ENCODE data around the gene PALM2AKAP2. TPM values are rescaled to one million over a fixed set of nuclear protein-coding genes. Genes with fewer than 3 reads are reported as not detected.

Gene PALM2AKAP2
- total and polyA plus RNA-seq, 9 of the 15 experiments (the other 6 are each of a cell fraction or from before 2014, with no cell fraction given): not detected

GRCh38 chr9:109734814-109735213 lies 45.2 kb upstream of the PALM2AKAP2 start (continued):
- TF ChIP-seq, protein P1, sequence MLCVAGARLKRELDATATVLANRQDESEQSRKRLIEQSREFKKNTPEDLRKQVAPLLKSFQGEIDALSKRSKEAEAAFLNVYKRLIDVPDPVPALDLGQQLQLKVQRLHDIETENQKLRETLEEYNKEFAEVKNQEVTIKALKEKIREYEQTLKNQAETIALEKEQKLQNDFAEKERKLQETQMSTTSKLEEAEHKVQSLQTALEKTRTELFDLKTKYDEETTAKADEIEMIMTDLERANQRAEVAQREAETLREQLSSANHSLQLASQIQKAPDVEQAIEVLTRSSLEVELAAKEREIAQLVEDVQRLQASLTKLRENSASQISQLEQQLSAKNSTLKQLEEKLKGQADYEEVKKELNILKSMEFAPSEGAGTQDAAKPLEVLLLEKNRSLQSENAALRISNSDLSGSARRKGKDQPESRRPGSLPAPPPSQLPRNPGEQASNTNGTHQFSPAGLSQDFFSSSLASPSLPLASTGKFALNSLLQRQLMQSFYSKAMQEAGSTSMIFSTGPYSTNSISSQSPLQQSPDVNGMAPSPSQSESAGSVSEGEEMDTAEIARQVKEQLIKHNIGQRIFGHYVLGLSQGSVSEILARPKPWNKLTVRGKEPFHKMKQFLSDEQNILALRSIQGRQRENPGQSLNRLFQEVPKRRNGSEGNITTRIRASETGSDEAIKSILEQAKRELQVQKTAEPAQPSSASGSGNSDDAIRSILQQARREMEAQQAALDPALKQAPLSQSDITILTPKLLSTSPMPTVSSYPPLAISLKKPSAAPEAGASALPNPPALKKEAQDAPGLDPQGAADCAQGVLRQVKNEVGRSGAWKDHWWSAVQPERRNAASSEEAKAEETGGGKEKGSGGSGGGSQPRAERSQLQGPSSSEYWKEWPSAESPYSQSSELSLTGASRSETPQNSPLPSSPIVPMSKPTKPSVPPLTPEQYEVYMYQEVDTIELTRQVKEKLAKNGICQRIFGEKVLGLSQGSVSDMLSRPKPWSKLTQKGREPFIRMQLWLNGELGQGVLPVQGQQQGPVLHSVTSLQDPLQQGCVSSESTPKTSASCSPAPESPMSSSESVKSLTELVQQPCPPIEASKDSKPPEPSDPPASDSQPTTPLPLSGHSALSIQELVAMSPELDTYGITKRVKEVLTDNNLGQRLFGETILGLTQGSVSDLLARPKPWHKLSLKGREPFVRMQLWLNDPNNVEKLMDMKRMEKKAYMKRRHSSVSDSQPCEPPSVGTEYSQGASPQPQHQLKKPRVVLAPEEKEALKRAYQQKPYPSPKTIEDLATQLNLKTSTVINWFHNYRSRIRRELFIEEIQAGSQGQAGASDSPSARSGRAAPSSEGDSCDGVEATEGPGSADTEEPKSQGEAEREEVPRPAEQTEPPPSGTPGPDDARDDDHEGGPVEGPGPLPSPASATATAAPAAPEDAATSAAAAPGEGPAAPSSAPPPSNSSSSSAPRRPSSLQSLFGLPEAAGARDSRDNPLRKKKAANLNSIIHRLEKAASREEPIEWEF (CRISPR knock-in tag; IDR thresholded peaks at IDR 0.05): no peak
- TF ChIP-seq ZBTB9 (CRISPR knock-in tag; IDR thresholded peaks at IDR 0.05) (no peak), SMAD4 (CRISPR knock-in tag; conservative IDR thresholded peaks at IDR 0.05) (no peak)

DNA sequence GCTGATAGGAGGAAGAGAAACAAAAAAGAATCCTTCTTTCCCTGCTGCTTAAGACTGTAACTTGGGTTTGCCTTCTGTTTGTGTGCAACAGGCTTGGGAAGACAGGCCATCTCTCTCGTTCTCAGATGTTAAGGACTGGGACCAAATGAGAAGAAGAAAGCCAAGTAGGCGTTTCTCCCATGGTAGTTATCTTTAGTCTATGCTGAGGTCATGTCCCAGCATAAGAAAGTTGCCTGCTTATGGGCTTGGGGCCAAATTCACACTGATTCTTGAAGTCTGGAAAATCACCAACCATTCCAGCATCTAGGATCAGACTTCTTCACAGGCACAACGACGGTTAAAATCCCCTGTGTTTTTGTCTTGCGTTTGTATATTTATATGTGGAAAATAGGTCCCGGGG lies 44.2 kb upstream of the PALM2AKAP2 start:
- Histone ChIP-seq H3K4me1 (replicated peaks in 1 of 2; ENCODE audit: control insufficient read depth in 2 of 2, insufficient read depth in 2 of 2, low read length in 2 of 2) (no peaks in the 10 kb centered on the region), H3K9me3 (replicated peaks; ENCODE audit: control insufficient read depth, insufficient read depth, low read depth, low read length) (no peaks in the 10 kb centered on the region), H3K27me3 (ENCODE audit: control insufficient read depth in 2 of 2, insufficient read depth in 2 of 2, low read length in 2 of 2) (no peaks in the 10 kb centered on the region), H3K9me1 (ENCODE audit: control insufficient read depth, insufficient read depth, low read length) (no peaks in the 10 kb centered on the region), H3K9ac (ENCODE audit: insufficient read depth in 1 of 2, low read depth in 2 of 2, low read length in 2 of 2) (no peak overlapping the region), H2AFZ (ENCODE audit: low read depth, low read length) (no peak overlapping the region), H3K4me2 (ENCODE audit: insufficient read depth, low read length) (no peak overlapping the region), H3K36me3 (ENCODE audit: control insufficient read depth, insufficient read depth, low read length) (no peaks in the 10 kb centered on the region), H4K20me1 (replicated peaks; ENCODE audit: control insufficient read depth, insufficient read depth, low read length) (no peaks in the 10 kb centered on the region), H3K4me3 (no peak overlapping the region), H3K27ac (ENCODE audit: extremely low read depth, low read depth, low read length) (no peak overlapping the region), H3K79me2 (ENCODE audit: control insufficient read depth, insufficient read depth, low read length) (no peaks in the 10 kb centered on the region)
- BruUV-seq (replicated peaks): no TSS peak
- CTCF ChIA-PET (ENCODE audit: low intra/inter-chr PET ratio): no interaction called here
- DNase-seq (ENCODE audit: extremely low read depth in 1 of 4, low spot score in 3 of 4): no peak
- in situ Hi-C loops (cut with MboI): no loop called here
- WGBS (ENCODE audit: insufficient coverage, low coverage, missing lambda C conversion rate): 0% methylated on average over 6 of the region's 6 CpGs
- FAIRE-seq: no peak
- intact Hi-C loops (cut with micrococcal nuclease): no loop called here
- POLR2A ChIA-PET: no interaction called here
- ATAC-seq: no peak
- TF ChIP-seq HDAC6 (IDR thresholded peaks at IDR 0.05; ENCODE audit: low read depth, low read length): no peak
- TF ChIP-seq PBX2 (CRISPR knock-in tag; IDR thresholded peaks at IDR 0.05; ENCODE audit: low read depth): no peak
- TF ChIP-seq PBX2 (tag; conservative IDR thresholded peaks at IDR 0.05; ENCODE audit: low read depth): no peak
- TF ChIP-seq, protein P2, sequence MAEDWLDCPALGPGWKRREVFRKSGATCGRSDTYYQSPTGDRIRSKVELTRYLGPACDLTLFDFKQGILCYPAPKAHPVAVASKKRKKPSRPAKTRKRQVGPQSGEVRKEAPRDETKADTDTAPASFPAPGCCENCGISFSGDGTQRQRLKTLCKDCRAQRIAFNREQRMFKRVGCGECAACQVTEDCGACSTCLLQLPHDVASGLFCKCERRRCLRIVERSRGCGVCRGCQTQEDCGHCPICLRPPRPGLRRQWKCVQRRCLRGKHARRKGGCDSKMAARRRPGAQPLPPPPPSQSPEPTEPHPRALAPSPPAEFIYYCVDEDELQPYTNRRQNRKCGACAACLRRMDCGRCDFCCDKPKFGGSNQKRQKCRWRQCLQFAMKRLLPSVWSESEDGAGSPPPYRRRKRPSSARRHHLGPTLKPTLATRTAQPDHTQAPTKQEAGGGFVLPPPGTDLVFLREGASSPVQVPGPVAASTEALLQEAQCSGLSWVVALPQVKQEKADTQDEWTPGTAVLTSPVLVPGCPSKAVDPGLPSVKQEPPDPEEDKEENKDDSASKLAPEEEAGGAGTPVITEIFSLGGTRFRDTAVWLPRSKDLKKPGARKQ (CRISPR knock-in tag; IDR thresholded peaks at IDR 0.05): no peak
- TF ChIP-seq NR4A1 (CRISPR knock-in tag; IDR thresholded peaks at IDR 0.05): no peak
- no peak for TF ChIP-seq NR4A1 (tag; IDR thresholded peaks at IDR 0.05)
- no peak for TF ChIP-seq FOXA1 (IDR thresholded peaks at IDR 0.05; ENCODE audit: borderline replicate concordance)

All from K562 (cell line).